ENCODE results near the gene ZIK1. TPM values are rescaled to one million over a fixed set of nuclear protein-coding genes. Genes with fewer than 3 reads are reported as not detected.

ZIK1 gene
- total RNA-seq (1 to 10 TPM; 5.0 to 6.3 (median 5.5) TPM), polyA plus RNA-seq (2.0 TPM)
- long read RNA-seq, donor 1, full-length matches to known transcripts, result 1 of 2 reads
- long read RNA-seq, donor 1, partial matches to known transcripts, result 0 of 2 reads
- long read RNA-seq, donor 1, other reads (novel, unspliced or antisense), result 1 of 2 reads
- long read RNA-seq, donor 2, full-length matches to known transcripts, result 7 of 7 reads
- long read RNA-seq, donor 2, partial matches to known transcripts, result 0 of 7 reads
- long read RNA-seq, donor 2, other reads (novel, unspliced or antisense), result 0 of 7 reads
- long read RNA-seq, donor 3, full-length matches to known transcripts, result 10 of 16 reads
- long read RNA-seq, donor 3, partial matches to known transcripts, result 3 of 16 reads
- long read RNA-seq, donor 3, other reads (novel, unspliced or antisense), result 3 of 16 reads
- long read RNA-seq, donor 4, full-length matches to known transcripts, result 3 of 4 reads
- long read RNA-seq, donor 4, partial matches to known transcripts, result 0 of 4 reads
- long read RNA-seq, donor 4, other reads (novel, unspliced or antisense), result 1 of 4 reads

DNA sequence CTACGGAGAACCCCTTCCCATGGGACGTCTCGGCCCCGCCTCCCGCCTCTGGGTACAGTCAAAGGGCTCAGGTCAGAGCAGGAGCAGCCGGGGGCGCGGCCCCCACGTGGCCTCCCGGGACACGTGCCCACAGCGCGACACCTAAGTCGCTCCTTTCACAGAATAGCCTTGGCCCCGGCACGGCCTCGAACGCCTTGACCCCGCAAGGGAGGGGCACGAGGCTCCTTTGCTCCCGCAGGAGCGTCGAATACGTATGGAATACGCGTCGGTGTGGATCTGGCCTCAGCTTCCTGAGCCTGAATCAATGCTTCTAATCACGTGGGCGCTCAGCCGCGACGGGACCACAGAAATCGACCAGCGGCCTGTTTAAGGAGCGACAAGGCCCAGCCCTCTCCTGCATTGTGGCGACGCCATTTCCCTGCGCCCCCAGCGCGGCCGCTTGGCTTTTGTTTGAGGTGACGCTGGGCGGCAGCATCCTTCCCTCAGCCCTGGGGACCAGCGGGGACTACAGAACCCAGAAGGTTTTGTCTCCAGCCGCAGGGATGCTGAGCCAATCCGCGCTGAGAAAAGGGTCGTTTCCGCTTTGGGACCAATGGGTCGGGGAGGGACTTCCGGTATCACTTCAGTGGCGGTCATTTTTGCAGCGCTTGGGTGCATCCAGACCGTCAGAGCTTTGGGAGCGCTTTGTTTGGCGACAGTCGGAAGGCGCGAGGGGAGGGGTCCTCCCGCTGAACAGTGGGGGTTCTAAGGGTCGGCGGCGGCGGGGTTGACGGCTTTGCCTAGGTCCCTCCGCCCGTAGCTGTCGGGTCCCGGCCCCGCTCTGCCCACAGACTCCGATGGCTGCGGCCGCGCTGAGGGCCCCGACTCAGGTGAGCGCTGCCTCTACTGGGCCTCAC is at the start of gene ZIK1:
Gene ZIK1, plus strand, starts transcription at position 625 of the 896 bp plus-strand sequence. Its CDS starts 212 bp downstream, at position 837.
- Histone ChIP-seq H3K27me3 (ENCODE audit: control insufficient read depth, insufficient read depth) (no peaks in the 10 kb centered on the region), H3K4me1 (ENCODE audit: control insufficient read depth, insufficient read depth, low read length) (no peaks in the 10 kb centered on the region), H3K27ac (ENCODE audit: low read length) (peak within 1 kb of the TSS; percentile 8), H3K4me3 (ENCODE audit: low read length) (peak within 1 kb of the TSS; percentile 70), H3K9me3 (ENCODE audit: control insufficient read depth, low read length) (no peaks in the 10 kb centered on the region)
- intact Hi-C loops (cut with DNase I), result no loop called here
- 2% methylated on average over 76 of the region's 76 CpGs for WGBS
- peak; percentile 92 to 96 (median 95) for DNase-seq
- peak; percentile 97 for ATAC-seq

DNA sequence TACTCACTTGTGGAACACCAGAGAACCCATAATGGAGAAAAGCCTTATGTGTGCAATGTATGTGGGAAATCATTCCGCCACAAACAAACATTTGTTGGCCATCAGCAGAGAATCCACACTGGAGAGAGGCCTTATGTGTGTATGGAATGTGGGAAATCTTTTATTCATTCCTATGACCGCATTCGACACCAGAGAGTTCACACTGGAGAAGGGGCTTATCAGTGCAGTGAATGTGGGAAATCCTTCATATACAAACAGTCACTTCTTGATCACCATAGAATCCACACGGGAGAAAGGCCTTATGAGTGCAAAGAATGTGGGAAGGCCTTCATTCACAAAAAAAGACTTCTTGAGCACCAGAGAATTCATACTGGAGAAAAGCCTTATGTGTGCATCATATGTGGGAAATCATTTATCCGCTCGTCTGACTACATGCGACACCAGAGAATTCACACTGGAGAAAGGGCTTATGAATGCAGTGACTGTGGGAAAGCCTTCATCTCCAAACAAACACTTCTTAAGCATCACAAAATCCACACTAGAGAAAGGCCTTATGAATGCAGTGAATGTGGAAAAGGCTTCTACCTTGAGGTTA is 45.9 kb upstream of the ZIK1 start:
- Histone ChIP-seq H3K4me3 (ENCODE audit: low read length) (no peak overlapping the region), H3K27ac (ENCODE audit: low read length) (no peak overlapping the region), H3K9me3 (ENCODE audit: control insufficient read depth, low read length) (peaks cover 36% of the 10 kb centered on the region), H3K27me3 (ENCODE audit: control insufficient read depth, insufficient read depth) (no peaks in the 10 kb centered on the region), H3K4me1 (ENCODE audit: control insufficient read depth, insufficient read depth, low read length) (no peaks in the 10 kb centered on the region)
- intact Hi-C loops (cut with DNase I), result no loop called here
- ATAC-seq (no peak), DNase-seq (no peak)
- WGBS, result 98% methylated on average over 7 of the region's 7 CpGs

GRCh38 chr19:57546513-57546912 is 37.4 kb upstream of the ZIK1 start:
- intact Hi-C loops (cut with DNase I), result no loop called here
- Histone ChIP-seq H3K27me3 (ENCODE audit: control insufficient read depth, insufficient read depth) (no peaks in the 10 kb centered on the region), H3K4me1 (ENCODE audit: control insufficient read depth, insufficient read depth, low read length) (no peaks in the 10 kb centered on the region), H3K4me3 (ENCODE audit: low read length) (no peak overlapping the region), H3K27ac (ENCODE audit: low read length) (no peak overlapping the region), H3K9me3 (ENCODE audit: control insufficient read depth, low read length) (peaks cover 18% of the 10 kb centered on the region)
- ATAC-seq (no peak), DNase-seq (no peak)
- 97% methylated on average over 1 of the region's 1 CpG for WGBS

DNA sequence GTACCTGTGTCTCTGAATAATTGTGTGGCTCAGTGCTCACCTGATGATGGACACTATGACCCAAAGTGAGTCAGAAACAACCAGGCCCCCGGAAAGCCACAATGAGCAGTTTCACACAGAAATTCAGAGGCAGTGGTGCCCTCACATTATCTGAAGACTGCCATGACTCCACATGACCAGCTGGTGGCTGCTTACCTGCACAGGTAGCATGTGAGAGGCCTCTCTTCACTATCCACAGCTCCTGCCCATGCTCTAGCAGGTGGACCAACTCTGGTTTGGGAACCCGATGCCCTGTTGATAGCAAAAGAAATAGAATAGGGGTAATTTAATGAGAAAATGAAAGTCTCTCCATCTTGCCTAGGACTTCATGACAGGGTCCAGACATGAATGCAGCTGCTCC is 31.5 kb upstream of the ZIK1 start:
- ATAC-seq, result no peak
- 98% methylated on average over 2 of the region's 2 CpGs for WGBS
- Histone ChIP-seq H3K27me3 (ENCODE audit: control insufficient read depth, insufficient read depth) (no peaks in the 10 kb centered on the region), H3K9me3 (ENCODE audit: control insufficient read depth, low read length) (peaks cover 10% of the 10 kb centered on the region), H3K4me1 (ENCODE audit: control insufficient read depth, insufficient read depth, low read length) (no peaks in the 10 kb centered on the region), H3K27ac (ENCODE audit: low read length) (no peak overlapping the region), H3K4me3 (ENCODE audit: low read length) (no peak overlapping the region)
- no peak for DNase-seq
- intact Hi-C loops (cut with DNase I), result no loop called here

- Histone ChIP-seq H3K27ac (ENCODE audit: low read length) (no peak overlapping the region), H3K27me3 (ENCODE audit: control insufficient read depth, insufficient read depth) (no peaks in the 10 kb centered on the region), H3K9me3 (ENCODE audit: control insufficient read depth, low read length) (peaks cover under 1% of the 10 kb centered on the region), H3K4me1 (ENCODE audit: control insufficient read depth, insufficient read depth, low read length) (peaks cover 6% of the 10 kb centered on the region), H3K4me3 (ENCODE audit: low read length) (no peak overlapping the region)
- ATAC-seq (no peak), DNase-seq (no peak)
- intact Hi-C loops (cut with DNase I), result no loop called here
- 60% methylated on average over 5 of the region's 5 CpGs for WGBS
These were observed 26.3 kb upstream of the ZIK1 start for GRCh38 chr19:57557659-57558058.

DNA sequence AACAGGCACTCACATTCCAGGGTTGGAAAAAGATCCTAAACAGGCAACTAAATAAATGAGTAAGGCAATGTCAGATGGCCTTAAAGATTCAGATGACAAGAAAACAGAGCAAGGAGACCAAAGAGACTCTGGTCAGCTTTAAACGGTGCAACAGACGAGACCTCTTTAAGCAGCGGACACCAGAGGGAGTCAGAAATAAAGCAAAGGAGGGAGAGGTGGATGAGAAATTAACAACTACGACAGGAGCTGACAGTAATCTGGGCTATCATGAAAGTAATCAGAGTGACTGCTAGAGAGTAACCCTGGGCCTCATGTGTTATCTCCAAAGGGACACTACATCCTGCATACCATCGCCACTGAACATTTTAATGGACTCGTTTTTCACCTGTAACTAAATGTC is 25.4 kb upstream of the ZIK1 start:
- Histone ChIP-seq H3K4me1 (ENCODE audit: control insufficient read depth, insufficient read depth, low read length) (peaks cover 6% of the 10 kb centered on the region), H3K9me3 (ENCODE audit: control insufficient read depth, low read length) (no peaks in the 10 kb centered on the region), H3K4me3 (ENCODE audit: low read length) (peak overlapping the region; percentile 66), H3K27me3 (ENCODE audit: control insufficient read depth, insufficient read depth) (no peaks in the 10 kb centered on the region), H3K27ac (ENCODE audit: low read length) (no peak overlapping the region)
- DNase-seq (no peak), ATAC-seq (no peak)
- intact Hi-C loops (cut with DNase I), result no loop called here
- 18% methylated on average over 6 of the region's 6 CpGs for WGBS

- under 1% methylated on average over 22 of the region's 22 CpGs for WGBS
- Histone ChIP-seq H3K27ac (ENCODE audit: low read length) (peak overlapping the region; percentile 10), H3K4me1 (ENCODE audit: control insufficient read depth, insufficient read depth, low read length) (peaks cover 6% of the 10 kb centered on the region), H3K9me3 (ENCODE audit: control insufficient read depth, low read length) (no peaks in the 10 kb centered on the region), H3K27me3 (ENCODE audit: control insufficient read depth, insufficient read depth) (no peaks in the 10 kb centered on the region), H3K4me3 (ENCODE audit: low read length) (peak overlapping the region; percentile 66)
- DNase-seq, result peak; percentile 18 to 50 (median 47)
- ATAC-seq, result peak; percentile 44 to 55
- intact Hi-C loops (cut with DNase I), result no loop called here
These were observed 24.9 kb upstream of the ZIK1 start for GRCh38 chr19:57559008-57559403.

GRCh38 chr19:57559404-57560025 is 24.4 kb upstream of the ZIK1 start, which contains the start of gene ZNF550:
Gene ZNF550, minus strand, starts transcription at chr19:57559863. Its CDS starts 181 bp downstream, at chr19:57559682.
- ATAC-seq (peak; percentile 99 to 100), DNase-seq (peak; percentile 94 to 97 (median 97))
- no peaks in the 10 kb centered on the region for H3K9me3 ChIP-seq (ENCODE audit: control insufficient read depth, low read length)
- peaks cover 6% of the 10 kb centered on the region for H3K4me1 ChIP-seq (ENCODE audit: control insufficient read depth, insufficient read depth, low read length)
- H3K27ac ChIP-seq (ENCODE audit: low read length), result peak within 1 kb of the TSS; percentile 10
- intact Hi-C loops (cut with DNase I), result no loop called here
- H3K27me3 ChIP-seq (ENCODE audit: control insufficient read depth, insufficient read depth), result no peaks in the 10 kb centered on the region
- under 1% methylated on average over 56 of the region's 56 CpGs for WGBS
- H3K4me3 ChIP-seq (ENCODE audit: low read length), result peak within 1 kb of the TSS; percentile 66

DNA sequence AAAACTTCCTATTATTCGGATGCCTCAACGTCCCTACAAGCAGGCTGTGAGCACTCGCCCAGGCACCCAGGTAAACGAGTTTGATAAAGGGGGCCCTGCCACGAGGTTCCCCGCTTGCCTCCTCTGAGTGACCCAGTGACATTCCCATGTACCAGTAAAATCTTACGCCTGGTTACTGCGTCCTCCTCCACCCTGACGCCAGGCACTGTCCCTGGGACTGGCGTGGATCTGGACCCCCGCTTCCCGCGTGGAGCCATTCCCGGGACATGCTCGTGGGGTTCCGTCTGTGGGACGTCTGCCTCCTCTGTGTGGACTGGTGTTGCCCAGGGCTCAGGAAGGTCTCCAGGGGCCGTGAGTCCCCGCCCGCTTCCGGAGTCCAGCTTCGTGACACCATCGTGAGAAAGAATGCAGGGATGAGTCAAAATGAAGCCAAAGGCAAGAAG is 23.9 kb upstream of the ZIK1 start:
- ATAC-seq (peak; percentile 55 to 76), DNase-seq (peak; percentile 51 to 75 (median 68))
- Histone ChIP-seq H3K4me3 (ENCODE audit: low read length) (peak overlapping the region; percentile 66), H3K27ac (ENCODE audit: low read length) (no peak overlapping the region), H3K27me3 (ENCODE audit: control insufficient read depth, insufficient read depth) (no peaks in the 10 kb centered on the region), H3K4me1 (ENCODE audit: control insufficient read depth, insufficient read depth, low read length) (peaks cover 6% of the 10 kb centered on the region), H3K9me3 (ENCODE audit: control insufficient read depth, low read length) (no peaks in the 10 kb centered on the region)
- WGBS, result 13% methylated on average over 23 of the region's 23 CpGs
- intact Hi-C loops (cut with DNase I), result no loop called here

DNA sequence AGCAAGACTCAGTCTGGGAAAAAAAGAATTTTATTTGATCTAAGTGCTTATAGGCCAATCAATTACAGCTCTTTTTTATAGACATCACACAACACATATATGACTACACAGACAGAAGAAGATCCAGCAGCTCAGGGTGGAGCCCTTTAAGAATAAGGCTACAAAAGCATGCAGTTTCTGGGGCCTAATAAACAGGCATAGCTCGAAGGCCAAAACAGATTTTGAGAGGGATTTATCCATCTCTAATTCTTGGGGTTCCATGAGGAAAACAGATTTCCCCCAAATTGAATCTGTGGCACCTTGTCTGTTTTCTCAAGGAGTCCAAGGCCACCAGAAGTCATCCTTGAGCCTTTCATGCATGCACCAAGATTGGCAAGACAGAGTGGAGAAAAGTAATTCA is 20.4 kb upstream of the ZIK1 start:
- peaks cover 3% of the 10 kb centered on the region for H3K4me1 ChIP-seq (ENCODE audit: control insufficient read depth, insufficient read depth, low read length)
- no peak overlapping the region for H3K4me3 ChIP-seq (ENCODE audit: low read length)
- H3K27me3 ChIP-seq (ENCODE audit: control insufficient read depth, insufficient read depth), result no peaks in the 10 kb centered on the region
- intact Hi-C loops (cut with DNase I), result no loop called here
- peaks cover 3% of the 10 kb centered on the region for H3K9me3 ChIP-seq (ENCODE audit: control insufficient read depth, low read length)
- ATAC-seq (no peak), DNase-seq (no peak)
- 59% methylated on average over 1 of the region's 1 CpG for WGBS
- H3K27ac ChIP-seq (ENCODE audit: low read length), result no peak overlapping the region
